Naive thymus-derived CD4-positive, alpha-beta T cell (primary cell): Measurements from ENCODE around the gene EMID1. TPM values are rescaled to one million over a fixed set of nuclear protein-coding genes. Genes with fewer than 3 reads are reported as not detected.

ENCODE experiments used
- ATAC-seq: fragments of 150-1000 bp; cut with Tn5 transposase; 2 replicates; pipeline ENCODE4 v1.10.0; 2021; ENCODE audit warnings: mild to moderate bottlenecking, moderate library complexity
- CTCF ChIA-PET: fragments of 350-600 bp; sonication (Branson Sonifier 250); formaldehyde crosslinking; loops from one replicate; lab custom pipeline; 2021; ENCODE audit warnings: antibody characterized with exemption; lab: Charles Lee
- POLR2A ChIA-PET: fragments of 350-600 bp; sonication (Branson Sonifier 250); formaldehyde crosslinking; loops from one replicate; lab custom pipeline; 2021; ENCODE audit warnings: antibody characterized with exemption, inconsistent platforms; lab: Charles Lee
- DNase-seq, 9 donors: peaks; one replicate each; pipeline versions ENCODE4 v3.0.0 to v3.0.0-alpha.2; 2020 to 2022; ENCODE audit warnings: mixed read lengths in 1 of 9
- H3K27ac ChIP-seq: one replicate; pipeline ENCODE4 v1.7.0; 2013; ENCODE audit warnings: mild to moderate bottlenecking, low read depth, low read length, moderate library complexity
- H3K27me3 ChIP-seq, 2 donors: one replicate each; pipeline ENCODE4 v1.7.0; 2013; ENCODE audit warnings: low read length in 2 of 2, mild to moderate bottlenecking in 2 of 2, moderate library complexity in 2 of 2; ENCODE audit not compliant: control insufficient read depth in 2 of 2, insufficient read depth in 2 of 2
- H3K36me3 ChIP-seq, 3 experiments: 1 replicate in 2 of 3; 2 replicates in 1 of 3; pipeline ENCODE4 v1.7.0; 2013; ENCODE audit warnings: low read length in 3 of 3, mild to moderate bottlenecking in 3 of 3, moderate library complexity in 1 of 3; ENCODE audit not compliant: insufficient read depth in 3 of 3, control insufficient read depth in 2 of 3
- H3K4me1 ChIP-seq, 2 donors: one replicate each; pipeline ENCODE4 v1.7.0; 2013; ENCODE audit warnings: low read length in 2 of 2, mild to moderate bottlenecking in 2 of 2, moderate library complexity in 1 of 2; ENCODE audit not compliant: control insufficient read depth in 2 of 2, insufficient read depth in 2 of 2
- H3K4me3 ChIP-seq: 2 replicates; pipeline ENCODE4 v1.7.0; 2013; ENCODE audit warnings: mild to moderate bottlenecking, low read length
- H3K9me3 ChIP-seq, 3 experiments: 1 replicate in 2 of 3; 2 replicates in 1 of 3; pipeline ENCODE4 v1.7.0; 2013; ENCODE audit warnings: low read length in 3 of 3; ENCODE audit not compliant: control insufficient read depth in 2 of 3
- H3K27ac Mint-ChIP-seq, 9 donors: one replicate each; pipeline ENCODE4 v1.8.0; 2020 to 2022; ENCODE audit warnings: mixed read lengths in 9 of 9, mild to moderate bottlenecking in 8 of 9, moderate library complexity in 5 of 9, inconsistent platforms in 2 of 9
- H3K27me3 Mint-ChIP-seq, 5 donors: one replicate each; pipeline ENCODE4 v1.8.0; 2021 to 2022; ENCODE audit warnings: mixed read lengths in 5 of 5, mild to moderate bottlenecking in 1 of 5
- H3K36me3 Mint-ChIP-seq, 5 donors: one replicate each; pipeline ENCODE4 v1.8.0; 2020 to 2022; ENCODE audit warnings: mixed read lengths in 5 of 5, mild to moderate bottlenecking in 3 of 5, inconsistent platforms in 1 of 5
- H3K4me1 Mint-ChIP-seq, 7 donors: one replicate each; pipeline ENCODE4 v1.8.0; 2020 to 2022; ENCODE audit warnings: mixed read lengths in 7 of 7, mild to moderate bottlenecking in 3 of 7, inconsistent platforms in 1 of 7
- H3K4me3 Mint-ChIP-seq, 10 donors: one replicate each; pipeline ENCODE4 v1.8.0; 2020 to 2022; ENCODE audit warnings: mild to moderate bottlenecking in 10 of 10, mixed read lengths in 10 of 10, moderate library complexity in 6 of 10, inconsistent platforms in 2 of 10
- H3K9me3 Mint-ChIP-seq, 11 donors: one replicate each; pipeline ENCODE4 v1.8.0; 2020 to 2022; ENCODE audit warnings: mixed read lengths in 11 of 11, mild to moderate bottlenecking in 4 of 11, inconsistent platforms in 1 of 11, moderate library complexity in 1 of 11
- intact Hi-C, 2 donors: fragments of 100-400 bp; cut with micrococcal nuclease; formaldehyde crosslinking; loops; one replicate each; pipeline ENCODE4 v1.15.1; 2023
- polyA plus RNA-seq, 2 donors: library from polyadenylated mRNA; unstranded; fragments of 300-500 nt; fragmentation: Illumina TruSeq; gene quantifications; one replicate each; pipeline ENCODE4 v1.2.3, GENCODE V29; 2021
- total RNA-seq, 6 experiments: library from RNA in 5 of 6; stranded (reverse) in 5 of 6; gene quantifications; 1 replicate in 5 of 6; 2 replicates in 1 of 6; pipeline ENCODE4 v1.2.3 and lab custom pipeline; 2021 to 2026

The EMID1 gene
- total and polyA plus RNA-seq, 7 experiments from 2014 or later, result 1.2 to 2.0 TPM; not detected in 5

DNA sequence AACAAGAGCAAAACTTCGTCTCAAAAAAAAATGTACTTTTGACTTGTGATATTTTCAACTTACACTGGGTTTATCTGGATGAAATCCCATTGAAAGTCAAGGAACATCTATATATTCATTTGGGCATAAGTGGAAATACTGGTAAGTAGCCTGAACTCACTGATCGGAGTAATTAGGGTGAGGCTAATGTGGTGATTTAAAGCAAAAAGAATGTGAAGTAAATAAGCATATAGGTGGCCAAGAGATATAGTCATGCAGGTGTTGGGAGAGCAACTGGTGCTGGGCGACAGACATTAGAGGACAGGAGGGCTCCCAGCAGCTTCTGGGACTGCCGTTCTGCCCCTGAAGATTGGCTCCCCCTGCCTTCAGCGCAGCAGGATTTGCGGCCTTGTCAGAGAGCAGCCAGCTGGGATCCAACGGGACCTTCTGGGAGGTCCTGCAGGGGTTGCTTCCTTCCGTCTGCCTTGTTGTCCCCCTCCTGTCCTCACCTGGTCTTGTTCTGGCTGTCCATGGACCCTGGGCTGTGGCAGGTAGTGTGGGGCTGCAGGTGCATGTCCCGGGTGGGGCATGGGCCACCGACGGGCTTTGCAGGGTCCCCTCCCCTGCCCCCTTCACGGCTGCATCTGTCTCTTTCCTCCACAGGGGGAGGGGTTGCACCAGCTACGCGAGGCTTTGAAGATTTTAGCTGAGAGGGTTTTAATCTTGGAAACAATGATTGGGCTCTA is 48.0 kb downstream of the EMID1 start:
- Histone ChIP-seq H3K27me3 (no peaks in the 10 kb centered on the region), H3K36me3 (no peaks in the 10 kb centered on the region), H3K27ac (no peak overlapping the region), H3K4me3 (no peak overlapping the region), H3K9me3 (no peaks in the 10 kb centered on the region), H3K4me1 (no peaks in the 10 kb centered on the region)
- peaks cover 0 to 11% (median 4%) of the 10 kb centered on the region in 7 donors for H3K4me1 Mint-ChIP-seq
- no peaks in the 10 kb centered on the region for H3K36me3 Mint-ChIP-seq
- intact Hi-C loops, result no loop called here
- POLR2A ChIA-PET, result no interaction called here
- peaks cover 0 to 4% (median 0%) of the 10 kb centered on the region in 5 donors for H3K27me3 Mint-ChIP-seq
- no peak overlapping the region for H3K27ac Mint-ChIP-seq
- H3K4me3 Mint-ChIP-seq, result no peak overlapping the region
- CTCF ChIA-PET, result no interaction called here
- DNase-seq, result no peak
- no peak for ATAC-seq
- no peaks in the 10 kb centered on the region for H3K9me3 Mint-ChIP-seq

DNA sequence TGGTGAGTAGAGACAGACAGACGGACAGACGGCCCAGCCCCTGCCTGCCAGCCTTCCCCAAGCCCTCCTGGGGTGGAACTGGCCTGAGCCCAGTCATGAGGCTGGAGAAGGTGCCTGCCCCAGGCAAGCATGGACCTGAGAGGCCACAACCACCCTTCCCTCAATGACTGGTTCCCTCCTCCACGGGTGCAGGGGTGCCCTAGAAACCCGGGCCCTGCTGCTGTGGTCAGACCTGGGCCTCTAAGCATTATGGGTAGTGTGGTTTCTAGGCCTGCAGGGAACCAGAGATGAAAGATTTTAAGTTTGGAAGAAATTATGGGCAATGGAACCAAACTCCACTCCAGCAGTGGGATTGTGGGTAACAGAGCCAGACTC is 48.6 kb downstream of the EMID1 start:
- H3K27ac ChIP-seq, result no peak overlapping the region
- intact Hi-C loops, result no loop called here
- no peaks in the 10 kb centered on the region for H3K9me3 ChIP-seq
- H3K27ac Mint-ChIP-seq, result peak overlapping the region in 1 of 9 donors; percentile 67
- no peaks in the 10 kb centered on the region for H3K27me3 ChIP-seq
- H3K4me1 ChIP-seq, result no peaks in the 10 kb centered on the region
- peaks cover 0 to 4% (median 0%) of the 10 kb centered on the region in 5 donors for H3K27me3 Mint-ChIP-seq
- H3K9me3 Mint-ChIP-seq, result no peaks in the 10 kb centered on the region
- CTCF ChIA-PET, result no interaction called here
- H3K4me3 ChIP-seq, result no peak overlapping the region
- peaks cover 0 to 11% (median 4%) of the 10 kb centered on the region in 7 donors for H3K4me1 Mint-ChIP-seq
- DNase-seq (no peak), ATAC-seq (no peak)
- POLR2A ChIA-PET, result no interaction called here
- H3K36me3 Mint-ChIP-seq, result no peaks in the 10 kb centered on the region
- H3K36me3 ChIP-seq, result no peaks in the 10 kb centered on the region
- no peak overlapping the region for H3K4me3 Mint-ChIP-seq

DNA sequence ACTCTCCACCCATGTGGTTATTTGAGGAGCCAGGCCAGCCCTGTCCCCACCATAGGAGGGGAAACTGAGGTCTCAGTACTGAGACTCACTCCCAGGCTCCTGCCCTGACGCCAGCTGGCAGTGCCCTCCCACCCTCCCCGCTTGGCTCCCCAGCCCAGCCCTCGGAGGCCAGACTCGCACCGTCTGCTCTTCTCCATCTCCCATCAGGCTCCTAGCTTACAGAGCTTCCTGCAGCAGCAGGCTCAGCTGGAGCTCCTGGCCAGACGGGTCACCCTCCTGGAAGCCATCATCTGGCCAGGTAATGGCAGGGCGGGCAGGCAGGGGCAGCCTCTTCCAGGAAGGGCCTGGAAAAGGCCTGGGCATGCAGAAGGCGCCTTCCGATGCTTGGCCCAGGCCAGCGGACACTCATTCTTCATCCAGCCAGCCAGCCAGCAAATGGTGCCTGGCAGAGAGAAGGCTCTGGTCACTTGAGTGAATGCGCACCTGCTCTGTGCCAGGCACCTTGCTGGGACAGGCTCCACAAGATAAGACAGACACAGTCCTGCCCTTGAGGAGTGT is 49.4 kb downstream of the EMID1 start:
- ChIA-PET CTCF (no interaction called here), POLR2A (no interaction called here)
- H3K27ac ChIP-seq, result no peak overlapping the region
- no peaks in the 10 kb centered on the region for H3K9me3 ChIP-seq
- no peak for DNase-seq
- H3K36me3 ChIP-seq, result no peaks in the 10 kb centered on the region
- H3K4me1 ChIP-seq, result no peaks in the 10 kb centered on the region
- Mint-ChIP-seq H3K36me3 (no peaks in the 10 kb centered on the region), H3K27me3 (peaks cover 0 to 4% (median 0%) of the 10 kb centered on the region in 5 donors), H3K4me1 (peaks cover 0 to 11% (median 4%) of the 10 kb centered on the region in 7 donors), H3K9me3 (no peaks in the 10 kb centered on the region), H3K4me3 (no peak overlapping the region), H3K27ac (no peak overlapping the region)
- ATAC-seq, result no peak
- H3K27me3 ChIP-seq, result no peaks in the 10 kb centered on the region
- intact Hi-C loops, result no loop called here
- no peak overlapping the region for H3K4me3 ChIP-seq

DNA sequence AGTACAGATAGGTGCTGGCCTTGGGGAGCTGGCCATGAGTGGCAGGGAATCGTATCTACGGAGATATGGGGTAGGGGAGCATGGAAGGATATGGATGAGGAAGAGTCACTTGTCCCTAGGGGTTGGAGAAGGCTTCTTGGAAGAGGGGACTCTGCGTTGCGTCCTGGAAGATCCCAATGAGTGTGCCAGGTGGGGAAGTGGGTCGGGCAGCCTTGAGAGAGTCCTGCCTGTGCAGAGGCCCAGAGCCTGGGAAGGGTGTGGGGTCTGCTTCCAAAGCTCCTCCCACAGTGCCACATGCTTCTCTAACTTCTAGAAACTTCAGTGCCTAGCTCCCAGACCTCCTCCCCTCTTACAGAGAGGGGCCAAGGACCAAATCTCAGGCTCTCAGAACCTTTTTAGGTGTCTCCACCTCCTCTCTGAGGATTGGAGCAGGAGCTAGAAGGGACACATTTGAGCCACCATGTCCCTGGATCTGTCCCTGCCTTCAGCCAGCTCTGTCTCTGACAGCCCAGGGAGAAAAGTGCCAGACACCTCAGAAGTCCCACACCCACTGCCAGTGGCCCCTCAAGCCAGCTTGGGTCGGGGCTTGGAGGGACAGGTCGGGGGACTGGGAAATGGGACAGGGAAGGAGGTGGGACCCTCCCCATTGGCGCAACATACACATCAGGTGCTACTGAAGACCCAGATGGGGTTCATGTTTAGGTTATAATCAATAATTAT is 51.1 kb downstream of the EMID1 start:
- H3K4me3 Mint-ChIP-seq, result no peak overlapping the region
- Histone ChIP-seq H3K9me3 (no peaks in the 10 kb centered on the region), H3K36me3 (no peaks in the 10 kb centered on the region), H3K27me3 (no peaks in the 10 kb centered on the region), H3K4me1 (no peaks in the 10 kb centered on the region), H3K4me3 (no peak overlapping the region), H3K27ac (no peak overlapping the region)
- POLR2A ChIA-PET, result no interaction called here
- no peaks in the 10 kb centered on the region for H3K9me3 Mint-ChIP-seq
- intact Hi-C loops, result no loop called here
- H3K27me3 Mint-ChIP-seq, result peaks cover 0 to 4% (median 0%) of the 10 kb centered on the region in 5 donors
- H3K36me3 Mint-ChIP-seq, result no peaks in the 10 kb centered on the region
- ATAC-seq (no peak), DNase-seq (no peak)
- no peak overlapping the region for H3K27ac Mint-ChIP-seq
- CTCF ChIA-PET, result interaction anchor here (2.2 kb wide), 1 partner anchor 11 kb away, joined by 8 read pairs; no protein-coding TSS in a partner anchor
- peaks cover 0 to 11% (median 4%) of the 10 kb centered on the region in 7 donors for H3K4me1 Mint-ChIP-seq

DNA sequence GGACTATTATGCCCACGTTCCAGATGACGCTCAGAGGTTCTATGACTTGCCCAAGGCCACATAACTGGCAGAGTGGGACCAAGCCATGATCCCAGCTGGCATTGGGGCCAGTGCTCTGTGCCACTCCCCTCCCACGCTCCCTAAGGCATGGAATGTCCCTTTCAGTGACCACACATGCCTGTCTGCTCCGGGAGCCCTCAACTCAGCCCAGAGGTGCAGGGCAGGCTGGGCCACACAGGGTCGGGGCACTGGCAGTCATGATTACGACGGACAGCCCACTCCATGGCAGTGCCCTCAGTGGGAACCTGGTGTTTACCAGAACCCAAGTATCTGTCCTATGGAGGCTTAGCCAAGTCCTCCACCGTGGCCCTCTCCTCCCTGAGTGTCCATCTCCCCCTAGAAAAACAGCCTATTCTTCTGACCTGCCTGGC is 52.1 kb downstream of the EMID1 start:
- Mint-ChIP-seq H3K4me3 (no peak overlapping the region), H3K9me3 (no peaks in the 10 kb centered on the region), H3K27me3 (no peaks in the 10 kb centered on the region), H3K27ac (peak overlapping the region in 1 of 9 donors; percentile 4), H3K4me1 (peaks cover 0 to 11% (median 4%) of the 10 kb centered on the region in 7 donors), H3K36me3 (no peaks in the 10 kb centered on the region)
- POLR2A ChIA-PET, result no interaction called here
- Histone ChIP-seq H3K27ac (no peak overlapping the region), H3K4me3 (no peak overlapping the region), H3K4me1 (no peaks in the 10 kb centered on the region), H3K36me3 (no peaks in the 10 kb centered on the region), H3K27me3 (no peaks in the 10 kb centered on the region), H3K9me3 (no peaks in the 10 kb centered on the region)
- DNase-seq, result no peak
- CTCF ChIA-PET, result interaction anchor here (2.2 kb wide), 1 partner anchor 12 kb away, joined by 8 read pairs; no protein-coding TSS in a partner anchor
- intact Hi-C loops, result no loop called here
- ATAC-seq, result no peak

DNA sequence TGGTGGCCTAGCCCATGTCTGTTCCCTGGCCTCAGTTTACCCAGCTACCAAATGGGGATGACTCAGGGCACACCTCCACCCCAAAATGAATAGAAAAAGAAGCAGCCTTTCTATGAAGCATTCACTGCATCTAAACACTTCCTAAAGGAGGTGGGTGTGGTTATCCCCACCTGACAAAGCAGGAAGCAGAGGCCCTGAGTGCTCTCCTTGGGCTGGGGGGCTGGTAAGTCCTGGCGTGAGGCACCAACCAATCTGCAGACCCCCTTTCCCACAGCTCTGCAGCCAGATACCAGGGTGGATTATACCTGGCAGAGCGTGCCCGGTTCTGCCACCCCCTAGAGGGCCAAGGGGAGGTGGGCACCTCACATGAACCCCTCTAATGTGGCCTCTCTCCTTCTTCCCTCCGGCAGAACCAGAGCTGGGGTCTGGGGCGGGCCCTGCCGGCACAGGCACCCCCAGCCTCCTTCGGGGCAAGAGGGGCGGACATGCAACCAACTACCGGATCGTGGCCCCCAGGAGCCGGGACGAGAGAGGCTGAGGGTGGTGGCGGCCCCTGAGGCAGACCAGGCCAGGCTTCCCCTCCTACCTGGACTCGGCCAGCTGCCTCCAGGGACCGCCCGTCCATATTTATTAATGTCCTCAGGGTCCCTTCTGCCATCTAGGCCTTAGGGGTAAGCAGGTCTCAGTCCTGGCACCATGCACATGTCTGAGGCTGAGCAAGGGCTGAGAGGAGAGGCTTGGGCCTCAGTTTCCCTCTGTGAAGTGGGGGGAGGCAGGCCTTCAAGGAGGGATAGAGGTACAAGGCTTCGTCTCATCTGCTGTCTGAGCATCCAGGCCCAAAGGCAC is 52.9 kb downstream of the EMID1 start:
- Mint-ChIP-seq H3K27me3 (no peaks in the 10 kb centered on the region), H3K27ac (peak overlapping the region in 1 of 9 donors; percentile 75), H3K4me3 (no peak overlapping the region), H3K4me1 (peaks cover 0 to 11% (median 4%) of the 10 kb centered on the region in 7 donors), H3K9me3 (no peaks in the 10 kb centered on the region), H3K36me3 (no peaks in the 10 kb centered on the region)
- ChIA-PET POLR2A (no interaction called here), CTCF (interaction anchor here (2.2 kb wide), 1 partner anchor 13 kb away, joined by 8 read pairs; no protein-coding TSS in a partner anchor)
- Histone ChIP-seq H3K27ac (no peak overlapping the region), H3K4me1 (no peaks in the 10 kb centered on the region), H3K9me3 (no peaks in the 10 kb centered on the region), H3K36me3 (no peaks in the 10 kb centered on the region), H3K4me3 (no peak overlapping the region), H3K27me3 (no peaks in the 10 kb centered on the region)
- DNase-seq (no peak), ATAC-seq (no peak)
- intact Hi-C loops, result no loop called here
